ENCODE data around the gene PEX16.

DNA sequence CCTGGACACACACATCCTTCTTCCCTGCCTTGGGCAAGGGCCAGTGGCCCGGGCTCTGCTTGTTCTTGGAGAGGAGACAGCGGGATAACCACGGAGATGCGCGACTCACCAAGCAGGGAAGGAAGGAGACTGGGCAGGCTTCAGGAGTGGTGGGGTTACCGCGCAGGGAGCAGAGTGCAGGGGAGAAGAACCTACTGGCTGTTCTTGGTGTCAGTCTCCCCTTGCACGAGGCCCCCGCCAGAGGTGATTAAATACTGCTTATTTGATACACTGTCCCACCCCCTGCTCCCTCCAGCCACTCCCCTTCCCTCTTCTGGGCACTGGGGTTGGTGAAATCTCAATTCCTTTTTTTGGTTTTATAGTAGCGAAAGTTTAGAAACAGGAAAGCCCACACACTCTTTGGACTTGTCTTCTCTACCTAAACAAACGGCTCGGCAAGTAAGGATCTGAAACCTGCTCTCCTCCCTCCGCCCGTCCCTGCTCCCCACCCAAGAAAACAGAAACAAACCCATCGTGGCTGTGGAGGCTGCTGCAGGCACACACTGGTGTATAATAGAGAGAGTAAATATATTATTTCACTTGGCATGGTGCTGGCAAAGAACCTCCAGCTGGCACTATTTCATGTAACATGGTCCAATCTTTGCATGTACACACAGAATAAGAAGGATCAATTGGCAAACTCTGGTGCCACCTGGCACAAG, 15.6 kb upstream of the PEX16 start:
- TF ChIP-seq, protein P1, sequence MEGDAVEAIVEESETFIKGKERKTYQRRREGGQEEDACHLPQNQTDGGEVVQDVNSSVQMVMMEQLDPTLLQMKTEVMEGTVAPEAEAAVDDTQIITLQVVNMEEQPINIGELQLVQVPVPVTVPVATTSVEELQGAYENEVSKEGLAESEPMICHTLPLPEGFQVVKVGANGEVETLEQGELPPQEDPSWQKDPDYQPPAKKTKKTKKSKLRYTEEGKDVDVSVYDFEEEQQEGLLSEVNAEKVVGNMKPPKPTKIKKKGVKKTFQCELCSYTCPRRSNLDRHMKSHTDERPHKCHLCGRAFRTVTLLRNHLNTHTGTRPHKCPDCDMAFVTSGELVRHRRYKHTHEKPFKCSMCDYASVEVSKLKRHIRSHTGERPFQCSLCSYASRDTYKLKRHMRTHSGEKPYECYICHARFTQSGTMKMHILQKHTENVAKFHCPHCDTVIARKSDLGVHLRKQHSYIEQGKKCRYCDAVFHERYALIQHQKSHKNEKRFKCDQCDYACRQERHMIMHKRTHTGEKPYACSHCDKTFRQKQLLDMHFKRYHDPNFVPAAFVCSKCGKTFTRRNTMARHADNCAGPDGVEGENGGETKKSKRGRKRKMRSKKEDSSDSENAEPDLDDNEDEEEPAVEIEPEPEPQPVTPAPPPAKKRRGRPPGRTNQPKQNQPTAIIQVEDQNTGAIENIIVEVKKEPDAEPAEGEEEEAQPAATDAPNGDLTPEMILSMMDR (IDR thresholded peaks at IDR 0.05) = no peak
- TF ChIP-seq ZFX (IDR thresholded peaks at IDR 0.05; ENCODE audit: borderline replicate concordance) = no peak

Measured in 22Rv1 (cell line).